GM18508 (cell line): Measurements from ENCODE around the gene TMTC2.

Experiments used
- ATAC-seq: cut with Tn5 transposase; IDR thresholded peaks from one replicate; pipeline ENCODE4 v1.9.1; 2021; ENCODE audit warnings: moderate number of reproducible peaks; ENCODE audit not compliant: insufficient read depth, unreplicated experiment

The TMTC2 gene

GRCh38 chr12:82872088-82872487 lies 185.4 kb downstream of the TMTC2 start:
- no peak for ATAC-seq

GRCh38 chr12:82873309-82873708 lies 186.6 kb downstream of the TMTC2 start:
- ATAC-seq, result no peak

GRCh38 chr12:82873951-82874350 lies 187.2 kb downstream of the TMTC2 start:
- ATAC-seq, result no peak

- ATAC-seq, result no peak
Measured at GRCh38 chr12:82874945-82875344, 188.2 kb downstream of the TMTC2 start.

GRCh38 chr12:82876075-82876474 lies 189.4 kb downstream of the TMTC2 start:
- no peak for ATAC-seq

- ATAC-seq, result no peak
Measured at GRCh38 chr12:82877963-82878362, 191.3 kb downstream of the TMTC2 start.

- ATAC-seq, result no peak
Measured at GRCh38 chr12:82880442-82880901, 193.8 kb downstream of the TMTC2 start.

GRCh38 chr12:82883394-82884355 lies 197.0 kb downstream of the TMTC2 start:
- ATAC-seq, result no peak

GRCh38 chr12:82886671-82887340 lies 200.1 kb downstream of the TMTC2 start:
- no peak for ATAC-seq

- no peak for ATAC-seq
Measured at GRCh38 chr12:82893896-82894295, 207.2 kb downstream of the TMTC2 start.

GRCh38 chr12:82896277-82896676 lies 209.6 kb downstream of the TMTC2 start:
- ATAC-seq, result no peak

GRCh38 chr12:82896979-82897378 lies 210.3 kb downstream of the TMTC2 start:
- ATAC-seq, result no peak

GRCh38 chr12:82898441-82898840 lies 211.7 kb downstream of the TMTC2 start:
- no peak for ATAC-seq

- no peak for ATAC-seq
Measured at GRCh38 chr12:82904219-82904790, 217.6 kb downstream of the TMTC2 start.

- ATAC-seq, result no peak
Measured at GRCh38 chr12:82910246-82910893, 223.7 kb downstream of the TMTC2 start.

GRCh38 chr12:82912406-82912805 lies 225.7 kb downstream of the TMTC2 start:
- no peak for ATAC-seq

GRCh38 chr12:82919388-82920054 lies 232.8 kb downstream of the TMTC2 start:
- ATAC-seq, result no peak

- ATAC-seq, result no peak
Measured at GRCh38 chr12:82923935-82924334, 237.2 kb downstream of the TMTC2 start.

- no peak for ATAC-seq
Measured at GRCh38 chr12:82926630-82927029, 239.9 kb downstream of the TMTC2 start.

- ATAC-seq, result no peak
Measured at GRCh38 chr12:82930301-82930700, 243.6 kb downstream of the TMTC2 start.
